ENCODE measurements around the gene CCDC185. TPM values are rescaled to one million over a fixed set of nuclear protein-coding genes. Genes with fewer than 3 reads are reported as not detected.

CCDC185 gene
- total and polyA plus RNA-seq, 4 donors, result not detected

DNA sequence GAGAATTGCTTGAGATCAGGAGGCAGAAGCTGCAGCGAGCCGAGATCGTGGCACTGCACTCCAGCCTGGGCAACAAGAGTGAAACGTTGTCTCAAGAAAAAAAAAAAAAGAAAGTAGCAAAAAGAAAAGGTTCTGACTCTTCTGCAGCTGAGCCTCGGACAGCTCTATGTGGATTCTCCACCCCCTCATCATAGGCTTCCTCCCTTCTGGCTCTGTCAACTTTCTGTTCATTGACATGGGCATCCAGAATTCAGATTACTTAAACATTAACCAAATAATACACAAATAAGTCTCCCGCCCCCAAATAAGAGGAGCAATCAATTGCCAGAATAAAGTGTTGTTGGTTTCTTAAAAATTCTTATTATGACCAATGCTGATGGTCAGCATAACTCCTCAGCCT is 39.3 kb upstream of the CCDC185 start:
- Histone ChIP-seq H3K27me3 (ENCODE audit: control insufficient read depth in 4 of 4, insufficient read depth in 4 of 4, low read length in 3 of 4) (no peaks in the 10 kb centered on the region), H3K4me1 (ENCODE audit: control insufficient read depth in 4 of 4, insufficient read depth in 4 of 4, low read length in 3 of 4) (peaks cover 3 to 11% (median 7%) of the 10 kb centered on the region in 4 donors), H3K36me3 (ENCODE audit: control insufficient read depth in 4 of 4, insufficient read depth in 3 of 4, low read depth in 1 of 4, low read length in 3 of 4) (no peaks in the 10 kb centered on the region), H3K27ac (ENCODE audit: low read depth in 1 of 2, low read length in 2 of 2) (no peak overlapping the region), H3K9ac (ENCODE audit: low read depth in 1 of 2, low read length in 2 of 2) (no peak overlapping the region), H3K9me3 (ENCODE audit: control insufficient read depth in 4 of 4, low read length in 3 of 4) (no peaks in the 10 kb centered on the region), H3K4me3 (ENCODE audit: low read depth in 1 of 3, low read length in 3 of 3) (no peak overlapping the region)
- DNase-seq (ENCODE audit: low spot score), result no peak
- no peak for TF ChIP-seq HNF4A (conservative IDR thresholded peaks at IDR 0.05)
- no peak for TF ChIP-seq TAF1 (conservative IDR thresholded peaks at IDR 0.05)
- no peak for TF ChIP-seq HNF4G (IDR thresholded peaks at IDR 0.05)
- TF ChIP-seq EGR1 (IDR thresholded peaks at IDR 0.05; ENCODE audit: low read depth in 2 of 2), result no peak
- no peak for TF ChIP-seq RAD21 (IDR thresholded peaks at IDR 0.05)
- TF ChIP-seq FOXA1 (IDR thresholded peaks at IDR 0.05), result no peak
- TF ChIP-seq SP1 (IDR thresholded peaks at IDR 0.05), result no peak
- no peak for TF ChIP-seq RXRA (IDR thresholded peaks at IDR 0.05)
- TF ChIP-seq REST (IDR thresholded peaks at IDR 0.05), result no peak
- TF ChIP-seq YY1 (IDR thresholded peaks at IDR 0.05), result no peak
- no peak for TF ChIP-seq NR2F2 (IDR thresholded peaks at IDR 0.05)
- no peak for TF ChIP-seq ATF3 (IDR thresholded peaks at IDR 0.05)
- no peak for TF ChIP-seq JUND (IDR thresholded peaks at IDR 0.05)
- no peak for TF ChIP-seq FOXA2 (IDR thresholded peaks at IDR 0.05)
- TF ChIP-seq, protein P1, sequence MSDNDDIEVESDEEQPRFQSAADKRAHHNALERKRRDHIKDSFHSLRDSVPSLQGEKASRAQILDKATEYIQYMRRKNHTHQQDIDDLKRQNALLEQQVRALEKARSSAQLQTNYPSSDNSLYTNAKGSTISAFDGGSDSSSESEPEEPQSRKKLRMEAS (IDR thresholded peaks at IDR 0.05), result no peak
- TF ChIP-seq, protein P2, sequence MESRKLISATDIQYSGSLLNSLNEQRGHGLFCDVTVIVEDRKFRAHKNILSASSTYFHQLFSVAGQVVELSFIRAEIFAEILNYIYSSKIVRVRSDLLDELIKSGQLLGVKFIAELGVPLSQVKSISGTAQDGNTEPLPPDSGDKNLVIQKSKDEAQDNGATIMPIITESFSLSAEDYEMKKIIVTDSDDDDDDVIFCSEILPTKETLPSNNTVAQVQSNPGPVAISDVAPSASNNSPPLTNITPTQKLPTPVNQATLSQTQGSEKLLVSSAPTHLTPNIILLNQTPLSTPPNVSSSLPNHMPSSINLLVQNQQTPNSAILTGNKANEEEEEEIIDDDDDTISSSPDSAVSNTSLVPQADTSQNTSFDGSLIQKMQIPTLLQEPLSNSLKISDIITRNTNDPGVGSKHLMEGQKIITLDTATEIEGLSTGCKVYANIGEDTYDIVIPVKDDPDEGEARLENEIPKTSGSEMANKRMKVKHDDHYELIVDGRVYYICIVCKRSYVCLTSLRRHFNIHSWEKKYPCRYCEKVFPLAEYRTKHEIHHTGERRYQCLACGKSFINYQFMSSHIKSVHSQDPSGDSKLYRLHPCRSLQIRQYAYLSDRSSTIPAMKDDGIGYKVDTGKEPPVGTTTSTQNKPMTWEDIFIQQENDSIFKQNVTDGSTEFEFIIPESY (IDR thresholded peaks at IDR 0.05), result no peak
- no peak for TF ChIP-seq GABPA (IDR thresholded peaks at IDR 0.05 in 1 of 2, conservative IDR thresholded peaks at IDR 0.05 in 1 of 2)
- TF ChIP-seq, protein P3, sequence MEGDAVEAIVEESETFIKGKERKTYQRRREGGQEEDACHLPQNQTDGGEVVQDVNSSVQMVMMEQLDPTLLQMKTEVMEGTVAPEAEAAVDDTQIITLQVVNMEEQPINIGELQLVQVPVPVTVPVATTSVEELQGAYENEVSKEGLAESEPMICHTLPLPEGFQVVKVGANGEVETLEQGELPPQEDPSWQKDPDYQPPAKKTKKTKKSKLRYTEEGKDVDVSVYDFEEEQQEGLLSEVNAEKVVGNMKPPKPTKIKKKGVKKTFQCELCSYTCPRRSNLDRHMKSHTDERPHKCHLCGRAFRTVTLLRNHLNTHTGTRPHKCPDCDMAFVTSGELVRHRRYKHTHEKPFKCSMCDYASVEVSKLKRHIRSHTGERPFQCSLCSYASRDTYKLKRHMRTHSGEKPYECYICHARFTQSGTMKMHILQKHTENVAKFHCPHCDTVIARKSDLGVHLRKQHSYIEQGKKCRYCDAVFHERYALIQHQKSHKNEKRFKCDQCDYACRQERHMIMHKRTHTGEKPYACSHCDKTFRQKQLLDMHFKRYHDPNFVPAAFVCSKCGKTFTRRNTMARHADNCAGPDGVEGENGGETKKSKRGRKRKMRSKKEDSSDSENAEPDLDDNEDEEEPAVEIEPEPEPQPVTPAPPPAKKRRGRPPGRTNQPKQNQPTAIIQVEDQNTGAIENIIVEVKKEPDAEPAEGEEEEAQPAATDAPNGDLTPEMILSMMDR (IDR thresholded peaks at IDR 0.05; ENCODE audit: low read depth, low read length, missing input control), result no peak
- WGBS, result 44% methylated on average over 6 of the region's 6 CpGs

Measured in liver (tissue), 9 donors.